HepG2 (cell line): ENCODE measurements around the gene RSAD2. TPM values are rescaled to one million over a fixed set of nuclear protein-coding genes. Genes with fewer than 3 reads are reported as not detected.

Source experiments
- ATAC-seq: fragments of 200-7000 bp; cut with Tn5 transposase; 3 replicates; pipeline ENCODE4 v1.9.1; 2020; ENCODE audit warnings: mild to moderate bottlenecking, moderate library complexity
- BruUV-seq: library from RNA; stranded (reverse); fragments of 400-500 nt; replicated peaks from 2 replicates; lab custom pipeline; 2021; lab: Mats Ljungman, UMichigan
- CTCF ChIA-PET: fragments of 300-600 bp; formaldehyde crosslinking; extraction: SDS; loops from one replicate; lab custom pipeline; 2021; ENCODE audit warnings: low total read pairs, inconsistent platforms, low intra/inter-chr PET ratio; lab: Yijun Ruan, JAX
- POLR2A ChIA-PET: fragments of 350-600 bp; sonication (Branson Sonifier 250); formaldehyde crosslinking; loops from one replicate; lab custom pipeline; 2020; ENCODE audit warnings: antibody characterized with exemption, inconsistent platforms; lab: Yijun Ruan, JAX
- DNase-seq: peaks from one replicate; pipeline ENCODE4 v3.0.0-alpha.2; 2015; ENCODE audit warnings: low spot score
- FAIRE-seq: peaks from 3 replicates; lab custom pipeline; 2011; peaks lifted over from hg19 to GRCh38; lab: Jason Lieb, UNC
- H2AFZ ChIP-seq: one replicate; pipeline ENCODE4 v1.6.1; 2011; ENCODE audit warnings: low read length, inconsistent platforms
- H3K27ac ChIP-seq: fragments of 300-600 bp; 3 replicates; pipeline ENCODE4 v1.8.0; 2011; ENCODE audit warnings: mixed run types, mild to moderate bottlenecking, mixed read lengths, low read length, inconsistent platforms; ENCODE audit not compliant: insufficient read depth; ENCODE audit errors: extremely low read length
- H3K27me3 ChIP-seq, 2 experiments: fragments of 200-600 bp in 1 of 2; 2 replicates in 1 of 2; 3 replicates in 1 of 2; pipeline versions ENCODE4 v1.6.0 to v1.8.0; 2011; ENCODE audit warnings: low read length in 2 of 2, mild to moderate bottlenecking in 2 of 2, moderate library complexity in 2 of 2, inconsistent platforms in 1 of 2; ENCODE audit not compliant: insufficient read depth in 2 of 2, control insufficient read depth in 1 of 2
- H3K36me3 ChIP-seq, 2 experiments: fragments of 200-600 bp in 1 of 2; replicated peaks in 1 of 2; 2 replicates in 1 of 2; 3 replicates in 1 of 2; pipeline versions ENCODE4 v1.5.1 to v1.8.0; 2011; ENCODE audit warnings: low read length in 2 of 2, inconsistent platforms in 1 of 2; ENCODE audit not compliant: insufficient read depth in 2 of 2, control insufficient read depth in 1 of 2
- H3K4me1 ChIP-seq: 2 replicates; pipeline ENCODE4 v1.5.1; 2012; ENCODE audit warnings: low read length, inconsistent platforms; ENCODE audit not compliant: insufficient read depth
- H3K4me2 ChIP-seq: 2 replicates; pipeline ENCODE4 v1.6.0; 2011; ENCODE audit warnings: low read depth, low read length, inconsistent platforms
- H3K4me3 ChIP-seq, 3 experiments: fragments of 200-600 bp in 1 of 3; sonication (generic), shearing (Covaris generic) in 1 of 3; replicated peaks in 1 of 3; 2 replicates each; pipeline ENCODE4 v1.5.1; 2011 to 2016; ENCODE audit warnings: low read length in 3 of 3, inconsistent platforms in 2 of 3, low read depth in 2 of 3, mild to moderate bottlenecking in 2 of 3, control low read depth in 1 of 3, mixed read lengths in 1 of 3; ENCODE audit not compliant: insufficient read depth in 1 of 3
- H3K79me2 ChIP-seq: one replicate; pipeline ENCODE4 v1.6.1; 2011; ENCODE audit warnings: low read length, inconsistent platforms; ENCODE audit not compliant: insufficient read depth
- H3K9ac ChIP-seq: 2 replicates; pipeline ENCODE4 v1.6.0; 2011; ENCODE audit warnings: mild to moderate bottlenecking, low read depth, low read length, inconsistent platforms; ENCODE audit not compliant: insufficient read depth
- H3K9me3 ChIP-seq: 2 replicates; pipeline ENCODE4 v1.5.1; 2012; ENCODE audit warnings: mild to moderate bottlenecking, low read length
- H4K20me1 ChIP-seq: 2 replicates; pipeline ENCODE4 v1.6.0; 2011; ENCODE audit warnings: inconsistent platforms, mild to moderate bottlenecking, low read length, moderate library complexity; ENCODE audit not compliant: insufficient read depth
- CCAR2 ChIP-seq: fragments of 200-400 bp; formaldehyde crosslinking; optimal IDR thresholded peaks from 2 replicates; pipeline ENCODE3; 2018; ENCODE audit warnings: low read depth, mild to moderate bottlenecking, low read length, moderate library complexity
- ELF1 ChIP-seq: sonication (generic); formaldehyde crosslinking; IDR thresholded peaks from 2 replicates; pipeline ENCODE4 v1.4.0; 2020; ENCODE audit warnings: missing genetic modification reagents
- KDM2A ChIP-seq: sonication (generic); formaldehyde crosslinking; IDR thresholded peaks from 2 replicates; pipeline ENCODE4 v1.4.0; 2020; ENCODE audit warnings: low read depth, missing genetic modification reagents, borderline replicate concordance
- MZF1 ChIP-seq: sonication (generic); formaldehyde crosslinking; IDR thresholded peaks from 2 replicates; pipeline ENCODE4 v1.8.1; 2023; ENCODE audit warnings: mild to moderate bottlenecking, missing genetic modification reagents, borderline replicate concordance
- REL ChIP-seq: sonication (generic); formaldehyde crosslinking; conservative IDR thresholded peaks from 2 replicates; pipeline ENCODE4 v1.8.0; 2022; ENCODE audit warnings: mild to moderate bottlenecking, missing genetic modification reagents, moderate library complexity
- STAG1 ChIP-seq: sonication (generic); formaldehyde crosslinking; IDR thresholded peaks from 2 replicates; pipeline ENCODE4 v1.4.0; 2020; ENCODE audit warnings: missing genetic modification reagents
- TBX2 ChIP-seq: sonication (generic); formaldehyde crosslinking; IDR thresholded peaks from 2 replicates; pipeline ENCODE4 v1.5.0; 2020; ENCODE audit warnings: missing genetic modification reagents, mild to moderate bottlenecking, borderline replicate concordance
- ZNF101 ChIP-seq: sonication (generic); formaldehyde crosslinking; IDR thresholded peaks from 2 replicates; pipeline ENCODE4 v1.4.0; 2020; ENCODE audit warnings: mild to moderate bottlenecking, low read depth, missing genetic modification reagents, borderline replicate concordance
- ZNF274 ChIP-seq: sonication (generic); formaldehyde crosslinking; IDR thresholded peaks from 2 replicates; pipeline ENCODE4 v1.5.1; 2020; ENCODE audit warnings: mild to moderate bottlenecking, missing genetic modification reagents
- ZNF597 ChIP-seq: sonication (generic); formaldehyde crosslinking; IDR thresholded peaks from 2 replicates; pipeline ENCODE4 v1.5.0; 2020; ENCODE audit warnings: missing genetic modification reagents
- WGBS: methylation state at CpG from one replicate; pipeline ENCODE4 v1.1.6; 2017; ENCODE audit warnings: low lambda C conversion rate; 5-methylcytosine and 5-hydroxymethylcytosine counted together
- in situ Hi-C: cut with HindIII; loops from 2 replicates; pipeline ENCODE4 v1.10.0; 2017; ENCODE audit warnings: low pct_unique_long_range_greater_than_20kb; ENCODE audit not compliant: extremely low pct_ligation_motif_present
- intact Hi-C: fragments of 100-400 bp; cut with micrococcal nuclease; formaldehyde crosslinking; loops from one replicate; pipeline ENCODE4 v1.10.0; 2022; ENCODE audit not compliant: unreplicated experiment
- polyA plus RNA-seq, 8 experiments: library from polyadenylated mRNA; depleted of rRNA in 3 of 8; stranded (reverse) in 7 of 8; unstranded in 1 of 8; fragments of >200 nt; fragmentation: Illumina TruSeq in 4 of 8; extraction: Trizol in 4 of 8; gene quantifications; 2 replicates each; pipeline versions ENCODE4 v1.2.1 to v1.2.3, GENCODE V29; 2011 to 2016; ENCODE audit warnings: low read depth in 4 of 8, missing spikeins in 1 of 8, mixed read lengths in 1 of 8; ENCODE audit not compliant: insufficient read depth in 1 of 8
- total RNA-seq, 5 experiments: library from RNA; depleted of rRNA; stranded (reverse); fragments of >200 nt; fragmentation: Illumina TruSeq; extraction: Trizol; gene quantifications; 2 replicates each; pipeline ENCODE4 v1.2.3, GENCODE V29; 2016; ENCODE audit warnings: low read depth in 1 of 5
- TF ChIP-seq, protein P1 (sequence below): sonication (generic); formaldehyde crosslinking; IDR thresholded peaks from 2 replicates; pipeline ENCODE4 v1.8.1; 2022; ENCODE audit warnings: low read depth, mild to moderate bottlenecking, missing genetic modification reagents

The RSAD2 gene
- total and polyA plus RNA-seq, 2 of the 13 experiments (the other 11 are each of a cell fraction or from before 2014, with no cell fraction given) = 0.11 TPM; not detected in 1

GRCh38 chr2:6832596-6833299 lies 44.8 kb upstream of the RSAD2 start (continued):
- no peak for TF ChIP-seq ZNF597
- no peak for TF ChIP-seq REL (CRISPR knock-in tag)
- no peak for TF ChIP-seq ELF1 (CRISPR knock-in tag)

GRCh38 chr2:6833300-6833604 lies 44.3 kb upstream of the RSAD2 start:
- 54% methylated on average over 2 of the region's 2 CpGs for WGBS
- BruUV-seq = no TSS peak
- no peak overlapping the region for H3K27ac ChIP-seq
- H3K9me3 ChIP-seq = peaks cover 22% of the 10 kb centered on the region; the same call in 1 of the 2 replicates
- no peaks in the 10 kb centered on the region for H3K4me1 ChIP-seq
- in situ Hi-C loops (no loop called here), intact Hi-C loops (no loop called here)
- H2AFZ ChIP-seq = no peak overlapping the region
- CTCF ChIA-PET = no interaction called here
- H3K4me3 ChIP-seq = no peak overlapping the region
- POLR2A ChIA-PET = no interaction called here
- no peak for ATAC-seq
- no peaks in the 10 kb centered on the region for H3K79me2 ChIP-seq
- no peak for FAIRE-seq
- no peaks in the 10 kb centered on the region for H4K20me1 ChIP-seq
- H3K4me2 ChIP-seq = no peak overlapping the region
- no peaks in the 10 kb centered on the region for H3K36me3 ChIP-seq
- TF ChIP-seq, protein P1, sequence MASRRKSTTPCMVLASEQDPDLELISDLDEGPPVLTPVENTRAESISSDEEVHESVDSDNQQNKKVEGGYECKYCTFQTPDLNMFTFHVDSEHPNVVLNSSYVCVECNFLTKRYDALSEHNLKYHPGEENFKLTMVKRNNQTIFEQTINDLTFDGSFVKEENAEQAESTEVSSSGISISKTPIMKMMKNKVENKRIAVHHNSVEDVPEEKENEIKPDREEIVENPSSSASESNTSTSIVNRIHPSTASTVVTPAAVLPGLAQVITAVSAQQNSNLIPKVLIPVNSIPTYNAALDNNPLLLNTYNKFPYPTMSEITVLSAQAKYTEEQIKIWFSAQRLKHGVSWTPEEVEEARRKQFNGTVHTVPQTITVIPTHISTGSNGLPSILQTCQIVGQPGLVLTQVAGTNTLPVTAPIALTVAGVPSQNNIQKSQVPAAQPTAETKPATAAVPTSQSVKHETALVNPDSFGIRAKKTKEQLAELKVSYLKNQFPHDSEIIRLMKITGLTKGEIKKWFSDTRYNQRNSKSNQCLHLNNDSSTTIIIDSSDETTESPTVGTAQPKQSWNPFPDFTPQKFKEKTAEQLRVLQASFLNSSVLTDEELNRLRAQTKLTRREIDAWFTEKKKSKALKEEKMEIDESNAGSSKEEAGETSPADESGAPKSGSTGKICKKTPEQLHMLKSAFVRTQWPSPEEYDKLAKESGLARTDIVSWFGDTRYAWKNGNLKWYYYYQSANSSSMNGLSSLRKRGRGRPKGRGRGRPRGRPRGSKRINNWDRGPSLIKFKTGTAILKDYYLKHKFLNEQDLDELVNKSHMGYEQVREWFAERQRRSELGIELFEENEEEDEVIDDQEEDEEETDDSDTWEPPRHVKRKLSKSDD (CRISPR knock-in tag) = no peak
- no peak for TF ChIP-seq STAG1 (CRISPR knock-in tag)
- TF ChIP-seq ZNF274 (CRISPR knock-in tag) = no peak
- TF ChIP-seq CCAR2 = no peak
- TF ChIP-seq MZF1 = no peak
- TF ChIP-seq TBX2 (CRISPR knock-in tag) = no peak
- TF ChIP-seq ZNF101 (CRISPR knock-in tag) = no peak
- TF ChIP-seq KDM2A (CRISPR knock-in tag) = no peak
- no peaks in the 10 kb centered on the region for H3K27me3 ChIP-seq
- no peak for DNase-seq
- H3K9ac ChIP-seq = no peak overlapping the region
